Measurements from ENCODE around the gene TPM1.

TPM1 gene

DNA sequence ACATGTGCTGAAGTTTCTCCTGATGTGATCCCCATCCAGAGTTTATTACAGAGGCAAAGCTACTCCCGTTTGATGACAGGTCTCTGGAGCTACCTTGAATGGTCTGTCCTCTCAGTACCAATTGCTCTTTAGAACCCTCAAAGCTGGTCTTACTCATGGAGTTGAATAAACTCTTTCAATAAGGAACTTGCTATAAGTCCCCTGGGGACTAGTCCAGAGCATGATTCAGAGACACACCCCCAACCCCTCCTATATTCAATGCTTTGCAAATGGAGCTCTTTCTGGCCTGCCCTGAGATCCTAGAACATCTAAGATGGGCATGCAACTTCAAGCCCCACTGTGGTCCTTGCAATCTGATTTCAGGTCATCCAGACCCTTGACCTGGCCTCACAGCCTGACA, 23.9 kb upstream of the TPM1 start:
- DNase-seq = no peak

DNA sequence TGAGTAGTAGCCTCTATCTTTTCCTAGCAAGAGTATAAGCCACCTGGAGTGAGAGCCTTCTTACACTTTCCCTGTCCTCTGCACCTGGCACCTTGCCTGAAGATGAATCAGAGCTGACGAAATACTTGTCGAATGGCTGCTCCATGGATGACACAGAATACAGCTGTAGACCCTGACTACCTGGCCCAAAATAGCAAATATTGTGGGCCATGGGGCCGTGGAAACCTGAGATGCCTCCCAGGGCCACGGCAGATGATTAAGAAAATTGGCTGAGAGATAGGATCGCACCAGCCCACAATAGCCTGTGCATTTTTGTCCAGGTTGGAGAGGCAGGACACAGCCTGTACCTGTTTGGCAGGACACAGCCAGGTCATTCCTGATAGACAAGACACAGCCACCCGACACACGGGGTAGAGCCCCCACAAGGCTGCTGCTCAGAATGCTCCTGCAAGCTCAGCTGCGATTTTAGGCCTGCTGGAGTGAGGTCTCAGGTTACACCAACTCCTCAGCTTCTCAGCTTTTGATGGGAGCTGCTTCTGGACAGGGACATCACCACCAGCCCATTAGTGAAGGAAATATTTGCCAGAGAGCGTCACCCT, 22.9 kb upstream of the TPM1 start:
- no peak for DNase-seq

GRCh38 chr15:63020128-63020527, 22.4 kb upstream of the TPM1 start:
- DNase-seq = no peak

- no peak for DNase-seq
Measured at GRCh38 chr15:63020759-63021430, 21.7 kb upstream of the TPM1 start.

DNA sequence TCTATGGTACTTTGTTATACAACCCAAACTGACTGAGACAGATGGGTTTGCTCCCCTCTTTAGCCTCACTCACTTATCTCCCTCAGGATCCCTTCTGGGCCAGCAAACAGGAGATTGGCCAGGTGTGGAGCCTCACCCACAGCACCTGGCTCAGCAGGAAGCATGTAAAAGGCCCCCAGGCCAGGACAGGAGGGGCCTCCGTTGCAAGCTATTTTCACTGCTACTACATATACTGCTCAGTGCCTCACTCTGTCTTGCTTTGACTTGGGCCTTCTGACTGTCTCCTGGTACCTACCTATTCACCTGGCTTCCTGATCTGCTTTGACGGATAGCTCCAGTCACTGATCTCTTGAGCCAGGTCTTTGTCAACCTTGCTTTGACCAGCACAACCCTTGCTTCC, 20.4 kb upstream of the TPM1 start:
- no peak for DNase-seq

GRCh38 chr15:63022663-63023062, 19.9 kb upstream of the TPM1 start:
- no peak for DNase-seq

DNA sequence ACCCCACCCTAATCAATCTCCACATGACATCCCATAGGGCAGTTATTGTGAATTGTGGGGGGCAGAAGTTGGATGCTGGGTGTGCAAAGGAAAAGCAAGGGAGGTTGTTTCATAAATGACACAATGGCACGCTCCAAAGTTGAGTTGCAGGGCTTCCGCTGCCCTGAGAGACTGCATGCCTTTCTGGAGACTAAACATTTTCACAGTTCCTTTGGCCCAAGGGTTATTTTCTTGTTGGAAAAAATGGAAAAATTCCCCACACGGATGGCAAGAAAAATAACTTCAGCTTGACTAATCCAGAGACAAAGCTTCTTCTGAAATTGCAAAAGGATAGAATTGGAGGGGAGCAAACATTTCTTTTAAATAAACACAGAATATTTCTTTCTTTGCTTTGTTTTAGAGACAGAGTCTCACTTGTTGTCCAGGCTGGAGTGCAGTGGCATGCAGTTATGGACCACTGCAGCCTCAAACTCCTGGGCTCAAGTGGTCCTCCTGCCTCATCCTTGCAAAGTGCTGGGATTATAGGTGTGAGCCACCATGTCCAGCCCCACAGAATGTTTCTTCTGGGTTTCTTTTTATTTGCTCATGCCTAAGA, 19.1 kb upstream of the TPM1 start:
- no peak for DNase-seq

- DNase-seq = no peak
Measured at GRCh38 chr15:63025460-63025859, 17.1 kb upstream of the TPM1 start.

DNA sequence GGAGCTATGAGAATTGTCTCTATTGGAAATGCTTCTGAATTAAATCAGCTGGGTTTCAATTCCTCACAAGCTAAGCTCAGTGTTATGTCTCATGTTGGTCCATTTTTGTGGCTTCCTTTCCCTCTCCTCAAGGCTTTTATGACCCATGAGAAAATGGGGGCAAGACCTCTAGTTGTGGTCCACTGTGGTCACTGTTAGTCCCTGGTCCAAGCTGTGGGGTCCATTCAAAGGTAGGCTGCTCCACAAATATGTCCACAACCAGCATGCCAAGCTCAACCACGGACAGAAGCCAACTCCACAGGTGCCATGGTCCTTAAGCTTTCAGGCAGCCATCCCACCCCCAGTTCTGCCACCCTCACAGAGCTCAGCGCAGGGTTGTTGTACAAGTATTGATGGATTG, 14.9 kb upstream of the TPM1 start:
- DNase-seq = no peak

GRCh38 chr15:63028442-63029110, 14.0 kb upstream of the TPM1 start:
- no peak for DNase-seq

- no peak for DNase-seq
Measured at GRCh38 chr15:63029676-63030075, 12.9 kb upstream of the TPM1 start.

- no peak for DNase-seq
Measured at GRCh38 chr15:63030101-63030551, 12.4 kb upstream of the TPM1 start.

DNA sequence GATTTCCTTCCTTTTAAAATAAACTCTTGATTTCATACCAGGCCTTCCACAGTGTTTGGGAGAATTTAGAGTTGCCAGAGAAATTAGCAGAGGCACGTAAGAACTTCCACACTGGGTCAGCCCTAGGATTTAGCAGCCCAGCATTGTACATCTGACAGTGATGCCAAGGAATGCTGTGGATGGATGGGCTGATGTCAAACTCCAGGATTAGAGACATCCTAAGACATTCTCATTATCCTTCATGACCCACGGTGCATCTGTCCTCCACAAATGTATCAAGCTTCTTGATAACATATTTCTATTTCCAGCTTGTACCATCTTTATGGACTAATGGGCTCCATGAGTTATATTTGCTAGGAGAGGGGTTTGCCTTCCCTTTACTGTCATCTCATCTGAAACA, 8.0 kb upstream of the TPM1 start:
- no peak for DNase-seq

DNA sequence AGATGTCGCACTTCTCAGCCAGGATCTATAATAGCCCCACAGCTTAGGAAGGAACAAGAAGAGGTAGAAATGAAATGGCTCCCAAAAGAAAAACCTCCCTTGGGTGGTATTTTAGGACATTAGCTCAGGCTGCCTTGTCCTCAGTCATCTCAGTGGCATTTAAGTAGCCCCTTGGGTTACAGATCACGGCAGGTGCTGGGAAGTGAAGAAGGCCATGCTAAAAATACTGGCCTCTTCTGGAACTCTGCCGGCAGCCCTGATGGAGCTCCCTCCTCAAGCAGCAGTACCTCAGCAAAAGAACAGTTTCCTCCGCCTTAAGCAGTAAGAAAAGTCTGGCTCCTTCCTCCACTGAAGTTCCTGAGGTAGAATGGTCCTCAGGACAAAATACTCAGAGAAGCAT, 7.3 kb upstream of the TPM1 start:
- DNase-seq = no peak

DNA sequence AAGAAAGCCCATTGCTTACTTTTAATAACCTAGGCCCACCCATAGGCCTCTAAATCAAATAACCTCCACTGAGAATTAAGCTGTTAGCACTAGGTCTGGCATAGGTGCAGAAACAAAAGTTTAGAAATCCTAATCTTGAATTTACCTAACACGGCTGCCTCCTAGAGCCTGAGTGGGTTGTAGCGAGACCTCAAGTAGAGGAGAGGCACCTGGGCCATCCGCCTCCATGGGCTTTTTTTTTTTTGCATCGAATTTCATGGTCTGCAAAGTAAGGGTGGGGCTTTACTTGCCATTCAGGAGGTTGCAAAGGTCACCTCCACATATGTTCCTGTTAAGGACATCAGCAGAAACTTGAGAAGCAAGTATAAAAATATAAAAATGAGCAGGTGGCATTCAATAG, 6.6 kb upstream of the TPM1 start:
- DNase-seq = no peak

DNA sequence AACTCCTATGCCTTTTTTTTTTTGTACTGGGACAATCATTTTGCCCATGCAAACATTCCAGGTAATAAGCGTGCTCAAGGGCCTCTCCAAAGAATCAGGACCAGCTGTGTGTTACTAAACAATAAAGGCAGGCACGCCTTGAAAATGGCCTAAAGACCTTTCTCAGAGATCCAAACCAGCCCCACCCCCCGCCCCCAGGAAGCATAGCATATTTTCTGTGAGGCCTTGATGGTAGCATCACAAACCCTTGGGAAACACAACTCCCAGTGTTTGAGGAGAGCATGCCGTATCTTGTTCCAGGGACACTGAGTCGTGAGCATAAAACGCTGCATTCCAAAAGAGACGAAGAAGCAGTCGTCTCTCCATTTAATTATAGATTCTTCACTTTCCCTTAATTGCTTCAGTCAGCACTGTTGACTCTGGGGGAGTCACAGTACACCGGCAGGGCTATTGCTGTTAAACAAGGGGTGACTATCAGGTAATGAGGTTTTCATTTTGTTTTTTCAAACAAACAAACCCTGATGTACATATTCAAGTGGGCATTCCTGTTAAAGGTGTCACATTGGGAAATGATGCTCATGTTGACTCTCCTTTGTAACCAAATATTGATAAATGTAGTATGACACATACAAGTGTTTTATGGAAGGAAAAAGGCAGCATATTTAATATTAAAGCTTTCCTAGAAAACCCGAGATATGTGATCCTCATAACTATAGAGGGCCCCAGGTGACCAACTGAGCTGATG, 4.4 kb upstream of the TPM1 start:
- DNase-seq = no peak

DNA sequence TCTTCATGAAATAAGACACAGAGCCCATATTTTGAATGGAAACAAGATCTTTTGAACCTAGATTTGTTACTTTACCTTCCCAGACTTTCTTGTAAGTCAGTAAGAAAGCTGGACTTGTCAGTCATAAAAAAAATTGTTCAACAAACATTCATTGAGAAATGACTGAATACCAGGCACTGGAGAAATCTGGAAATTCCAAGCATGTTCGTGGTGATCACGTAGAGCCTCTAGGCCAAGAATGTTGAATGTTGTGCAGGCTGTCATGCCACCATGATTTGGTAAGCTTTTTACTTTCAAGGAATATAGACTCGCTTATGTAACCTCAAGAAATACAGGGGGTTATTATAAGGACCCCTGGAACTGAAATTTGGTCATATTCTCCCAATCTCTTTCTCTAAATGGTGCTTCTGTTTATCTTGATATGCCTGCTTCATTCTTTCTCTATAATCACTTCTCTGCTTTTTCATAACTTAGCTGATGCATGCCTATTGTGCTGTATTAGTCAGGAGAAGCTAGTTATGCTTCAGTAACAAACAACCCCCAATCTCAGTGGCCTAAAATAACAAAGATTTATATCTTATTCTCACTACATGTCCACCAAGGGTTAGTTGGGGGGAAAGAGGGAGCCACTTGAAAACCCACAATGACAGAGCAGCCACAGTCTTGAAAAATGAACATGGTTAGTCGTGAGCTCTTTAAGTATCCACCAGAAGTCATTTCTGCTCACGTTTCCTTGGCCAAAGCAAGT, 3.4 kb upstream of the TPM1 start:
- no peak for DNase-seq

- no peak for DNase-seq
Measured at GRCh38 chr15:63039811-63040210, 2.7 kb upstream of the TPM1 start.

DNA sequence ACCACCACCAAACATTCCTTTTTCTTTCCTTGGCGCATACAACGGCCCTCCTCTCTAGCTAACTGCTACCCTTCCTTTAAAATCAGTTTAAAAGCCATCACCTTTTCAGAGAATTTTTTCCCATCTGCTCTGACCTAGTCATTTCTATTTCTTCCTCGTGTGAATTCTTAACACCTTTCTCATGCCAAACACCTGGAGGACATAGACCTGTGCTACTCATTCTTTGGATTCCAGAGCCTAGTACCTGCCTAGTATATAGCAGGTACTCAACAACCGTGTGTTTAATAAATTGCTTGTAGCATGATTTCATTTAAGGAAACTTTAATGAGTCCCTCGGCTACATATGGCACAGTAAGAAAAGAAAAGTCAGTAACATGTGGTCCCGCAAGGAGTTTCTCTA, 2.0 kb upstream of the TPM1 start:
- no peak for DNase-seq

- DNase-seq = no peak
Measured at GRCh38 chr15:63040954-63041353, 1.6 kb upstream of the TPM1 start.

GRCh38 chr15:63041402-63041973, 1.1 kb upstream of the TPM1 start:
- no peak for DNase-seq

DNA sequence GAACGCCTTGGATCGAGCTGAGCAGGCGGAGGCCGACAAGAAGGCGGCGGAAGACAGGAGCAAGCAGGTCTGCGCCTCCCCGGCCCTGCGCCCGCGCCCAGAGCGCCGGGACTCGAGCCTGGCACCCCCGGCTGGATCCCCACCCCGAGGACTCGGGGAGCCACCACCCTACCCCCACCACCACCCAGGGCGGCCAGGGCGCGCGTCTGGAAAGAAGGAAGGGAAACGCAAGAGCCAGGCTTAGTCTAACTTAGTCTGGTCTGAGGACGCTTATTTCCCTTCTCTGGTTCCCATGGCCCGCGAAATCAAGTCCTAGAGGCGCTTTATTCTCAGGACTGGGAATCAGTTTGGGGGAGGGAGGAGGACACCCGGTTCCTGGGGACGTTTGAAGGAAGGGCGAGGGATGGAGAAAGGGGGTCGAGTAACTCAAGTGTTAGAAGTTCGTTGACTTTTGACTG, 359 bp downstream of the TPM1 start:
- peak; percentile 54 for DNase-seq

Data from retina (tissue), 1 donor.